RWPE1 (cell line): ENCODE results near the gene APOBEC3G.

Experiments used
- CTCF ChIA-PET: fragments of 350-600 bp; sonication (Branson Sonifier 250); formaldehyde crosslinking; extraction: SDS; loops from one replicate; lab custom pipeline; 2021; lab: Yijun Ruan, JAX
- POLR2A ChIA-PET: fragments of 400-600 bp; formaldehyde crosslinking; extraction: SDS; loops from one replicate; lab custom pipeline; 2020; ENCODE audit warnings: antibody characterized with exemption; ENCODE audit not compliant: low non-redundant PET; lab: Yijun Ruan, JAX
- DNase-seq: peaks from one replicate; pipeline ENCODE4 v3.0.0; 2012; ENCODE audit warnings: low spot score
- H3K27ac ChIP-seq: fragments of 450-650 bp; 2 replicates; pipeline ENCODE4 v1.5.1; 2017
- TF ChIP-seq, protein P1 (sequence below): fragments of 450-650 bp; conservative IDR thresholded peaks from 2 replicates; pipeline ENCODE4 v1.5.1; 2017; ENCODE audit warnings: low read depth, mild to moderate bottlenecking

APOBEC3G gene

GRCh38 chr22:39110631-39111561, 33.8 kb downstream of the APOBEC3G start:
- TF ChIP-seq, protein P1, sequence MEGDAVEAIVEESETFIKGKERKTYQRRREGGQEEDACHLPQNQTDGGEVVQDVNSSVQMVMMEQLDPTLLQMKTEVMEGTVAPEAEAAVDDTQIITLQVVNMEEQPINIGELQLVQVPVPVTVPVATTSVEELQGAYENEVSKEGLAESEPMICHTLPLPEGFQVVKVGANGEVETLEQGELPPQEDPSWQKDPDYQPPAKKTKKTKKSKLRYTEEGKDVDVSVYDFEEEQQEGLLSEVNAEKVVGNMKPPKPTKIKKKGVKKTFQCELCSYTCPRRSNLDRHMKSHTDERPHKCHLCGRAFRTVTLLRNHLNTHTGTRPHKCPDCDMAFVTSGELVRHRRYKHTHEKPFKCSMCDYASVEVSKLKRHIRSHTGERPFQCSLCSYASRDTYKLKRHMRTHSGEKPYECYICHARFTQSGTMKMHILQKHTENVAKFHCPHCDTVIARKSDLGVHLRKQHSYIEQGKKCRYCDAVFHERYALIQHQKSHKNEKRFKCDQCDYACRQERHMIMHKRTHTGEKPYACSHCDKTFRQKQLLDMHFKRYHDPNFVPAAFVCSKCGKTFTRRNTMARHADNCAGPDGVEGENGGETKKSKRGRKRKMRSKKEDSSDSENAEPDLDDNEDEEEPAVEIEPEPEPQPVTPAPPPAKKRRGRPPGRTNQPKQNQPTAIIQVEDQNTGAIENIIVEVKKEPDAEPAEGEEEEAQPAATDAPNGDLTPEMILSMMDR: no peak
- POLR2A ChIA-PET: no interaction called here
- CTCF ChIA-PET: interaction anchor here (0.6 to 1.5 kb wide), 4 partner anchors 11 to 319 kb away, joined by 3 to 4 read pairs (median 3); no protein-coding TSS in a partner anchor
- H3K27ac ChIP-seq: no peak overlapping the region
- DNase-seq: no peak

- POLR2A ChIA-PET: no interaction called here
- H3K27ac ChIP-seq: no peak overlapping the region
- TF ChIP-seq, protein P1: no peak
- no peak for DNase-seq
- CTCF ChIA-PET: interaction anchor here (0.6 to 0.9 kb wide), 2 partner anchors 245 to 345 kb away, joined by 3 read pairs; no protein-coding TSS in a partner anchor
These were observed 37.0 kb downstream of the APOBEC3G start for GRCh38 chr22:39114112-39114511.

DNA sequence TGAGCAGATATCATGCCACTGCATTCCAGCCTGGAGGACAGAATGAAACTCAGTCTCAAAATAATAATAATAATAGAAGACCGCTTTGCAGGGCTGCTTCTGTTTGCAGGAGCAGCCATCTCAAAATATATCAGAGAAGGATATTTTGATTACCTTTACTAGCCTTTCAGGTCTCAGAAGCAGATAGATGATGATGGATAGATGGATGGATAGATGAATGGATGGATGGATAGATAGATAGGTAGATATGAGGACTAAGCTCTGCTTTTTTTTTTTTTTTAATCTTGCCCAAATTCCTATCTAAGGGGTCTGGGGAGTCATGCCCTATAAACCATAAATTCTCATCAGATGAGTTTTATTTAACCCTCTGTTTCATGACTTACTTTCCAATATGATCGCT, 38.5 kb downstream of the APOBEC3G start:
- TF ChIP-seq, protein P1: no peak
- no peak for DNase-seq
- ChIA-PET POLR2A (no interaction called here), CTCF (interaction anchor here (0.7 kb wide), 1 partner anchor 269 kb away, joined by 4 read pairs; no protein-coding TSS in a partner anchor)
- H3K27ac ChIP-seq: no peak overlapping the region

GRCh38 chr22:39115977-39116621, 39.0 kb downstream of the APOBEC3G start:
- no peak overlapping the region for H3K27ac ChIP-seq
- TF ChIP-seq, protein P1: no peak
- ChIA-PET POLR2A (no interaction called here), CTCF (no interaction called here)
- DNase-seq: no peak

GRCh38 chr22:39117585-39118191, 40.6 kb downstream of the APOBEC3G start:
- CTCF ChIA-PET: interaction anchor here (1.0 kb wide), 1 partner anchor 187 kb away, joined by 4 read pairs; no protein-coding TSS in a partner anchor
- no peak overlapping the region for H3K27ac ChIP-seq
- TF ChIP-seq, protein P1: peak; percentile 40
- POLR2A ChIA-PET: no interaction called here
- no peak for DNase-seq

DNA sequence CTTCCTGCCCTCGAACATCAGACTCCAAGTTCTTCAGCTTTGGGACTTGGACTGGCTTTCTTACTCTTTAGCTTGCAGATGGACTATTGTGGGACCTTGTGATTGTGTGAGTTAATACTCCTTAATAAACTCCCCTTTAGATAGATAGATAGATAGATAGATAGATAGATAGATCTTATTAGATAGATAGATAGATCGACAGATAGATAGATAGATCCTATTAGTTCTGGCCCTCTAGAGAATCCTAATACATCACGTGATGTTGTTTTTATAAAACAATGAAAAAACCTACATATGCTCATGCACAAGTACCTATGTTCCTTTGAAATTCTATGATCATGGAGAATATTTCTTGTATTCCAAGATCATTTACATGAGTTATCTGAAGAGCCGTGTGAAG, 43.9 kb downstream of the APOBEC3G start:
- TF ChIP-seq, protein P1: no peak

More for the DNA sequence above, 43.9 kb downstream of the APOBEC3G start:
- ChIA-PET POLR2A (no interaction called here), CTCF (no interaction called here)
- DNase-seq: no peak
- no peak overlapping the region for H3K27ac ChIP-seq
